ENCODE measurements around the gene RNF220.

- no peak for TF ChIP-seq TAF1 (IDR thresholded peaks at IDR 0.05; ENCODE audit: borderline replicate concordance, low read depth, low read length)
- no peak for TF ChIP-seq POLR2A (IDR thresholded peaks at IDR 0.05; ENCODE audit: low read depth, low read length)
- TF ChIP-seq POLR2AphosphoS5 (IDR thresholded peaks at IDR 0.05; ENCODE audit: low read depth, low read length) = no peak
Observed at GRCh38 chr1:44620072-44620471, 215.0 kb downstream of the RNF220 start.

All from GM12892 (cell line).